Muscle of leg (tissue), 11 donors: ENCODE data around the gene COPB2. TPM values are rescaled to one million over a fixed set of nuclear protein-coding genes. Genes with fewer than 3 reads are reported as not detected.
A peak's percentile ranks its signal among the peaks of the same experiment; 100 is the strongest.
"Not testable (repeated sequence)": the region's sequence is repeated elsewhere in the genome, so short reads cannot be mapped to it uniquely, and the experiment has no call there.

ENCODE experiments used
- DNase-seq: peaks from one replicate; pipeline ENCODE4 v3.0.0; 2013
- H3K27ac ChIP-seq: one replicate; pipeline ENCODE4 v1.5.1; 2013; ENCODE audit warnings: mild to moderate bottlenecking, low read length, control low read depth
- H3K27me3 ChIP-seq: one replicate; pipeline ENCODE4 v1.6.1; 2013; ENCODE audit warnings: low read length; ENCODE audit not compliant: control insufficient read depth, insufficient read depth
- H3K36me3 ChIP-seq: one replicate; pipeline ENCODE4 v1.6.1; 2013; ENCODE audit warnings: low read length; ENCODE audit not compliant: control insufficient read depth, insufficient read depth
- H3K4me1 ChIP-seq: one replicate; pipeline ENCODE4 v1.6.1; 2013; ENCODE audit warnings: low read length; ENCODE audit not compliant: control insufficient read depth, insufficient read depth
- H3K4me3 ChIP-seq: one replicate; pipeline ENCODE4 v1.5.1; 2013; ENCODE audit warnings: low read length, control low read depth
- H3K9me3 ChIP-seq: replicated peaks from 2 replicates; pipeline ENCODE4 v1.6.1; 2013; ENCODE audit warnings: low read depth, low read length; ENCODE audit not compliant: control insufficient read depth
- WGBS: methylation state at CpG from one replicate; pipeline ENCODE4 v1.1.5; 2013; ENCODE audit warnings: missing lambda C conversion rate; ENCODE audit not compliant: insufficient coverage; 5-methylcytosine and 5-hydroxymethylcytosine counted together
- polyA plus RNA-seq, 8 donors: library from polyadenylated mRNA; unstranded; fragments of 120-200 nt; gene quantifications; one replicate each; pipeline versions ENCODE4 v1.2.1 to v1.2.3, GENCODE V29; 2013; ENCODE audit warnings: inconsistent platforms in 1 of 8, low replicate concordance in 1 of 8; ENCODE audit not compliant: insufficient read length in 8 of 8, insufficient read depth in 1 of 8
- total RNA-seq: library from RNA; stranded (reverse); fragments of 120-200 nt; gene quantifications from one replicate; pipeline ENCODE4 v1.2.4, GENCODE V29; 2013

COPB2 gene
- total and polyA plus RNA-seq, 9 donors, result 76.0 to 134 (median 104) TPM

DNA sequence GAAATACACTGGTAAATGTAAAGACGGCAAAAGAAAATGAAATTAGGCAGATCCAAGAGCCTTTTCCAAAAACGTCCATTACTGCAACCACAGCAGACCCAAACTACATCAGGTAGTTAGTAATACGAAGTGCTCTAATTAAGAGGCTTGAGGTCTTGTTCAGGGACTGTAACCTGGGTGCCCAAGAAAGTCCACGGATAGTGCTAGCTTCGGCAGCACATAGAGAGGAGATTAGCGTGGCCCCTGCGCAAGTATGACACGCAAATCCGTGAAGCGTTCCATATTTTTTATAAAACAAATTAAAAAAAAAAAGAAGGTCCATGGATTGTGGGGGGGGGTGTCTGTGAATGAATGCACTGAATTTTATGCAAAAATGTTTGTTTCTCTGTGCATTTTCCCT, 1.4 kb downstream of the COPB2 start:
- peaks cover 7% of the 10 kb centered on the region for H3K4me1 ChIP-seq
- WGBS, result 80% methylated on average over 1 of the region's 10 CpGs

DNA sequence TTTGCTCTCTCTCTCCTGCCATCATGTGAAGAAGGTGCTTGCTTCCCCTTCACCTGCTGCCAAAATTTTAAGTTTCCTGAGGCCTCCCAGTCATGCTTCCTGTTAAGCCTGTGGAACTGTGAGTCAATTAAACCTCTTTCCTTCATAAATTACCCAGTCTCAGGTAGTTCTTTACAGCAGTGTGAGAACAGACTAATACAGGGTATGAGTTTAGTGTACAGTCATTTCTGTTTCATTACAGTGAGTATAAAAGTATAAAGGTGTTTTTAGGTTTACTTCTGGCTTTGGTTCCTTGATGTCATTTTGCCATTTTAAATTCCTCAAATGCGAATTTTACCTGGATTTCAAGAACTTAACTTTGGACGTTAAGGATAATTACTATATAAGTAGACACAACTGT, 7.2 kb downstream of the COPB2 start:
- peaks cover 15% of the 10 kb centered on the region for H3K36me3 ChIP-seq
- not testable (repeated sequence) for H3K4me3 ChIP-seq, H3K27me3 ChIP-seq, DNase-seq, H3K27ac ChIP-seq, H3K9me3 ChIP-seq, H3K4me1 ChIP-seq
- WGBS, result no CpG with 5 or more reads among the region's 2 CpGs

More for the DNA sequence above, 1.4 kb downstream of the COPB2 start:
- H3K4me3 ChIP-seq, result peak overlapping the region; percentile 88
- H3K27me3 ChIP-seq, result no peaks in the 10 kb centered on the region
- no peaks in the 10 kb centered on the region for H3K9me3 ChIP-seq
- H3K36me3 ChIP-seq, result no peaks in the 10 kb centered on the region
- no peak overlapping the region for H3K27ac ChIP-seq
- DNase-seq, result no peak

DNA sequence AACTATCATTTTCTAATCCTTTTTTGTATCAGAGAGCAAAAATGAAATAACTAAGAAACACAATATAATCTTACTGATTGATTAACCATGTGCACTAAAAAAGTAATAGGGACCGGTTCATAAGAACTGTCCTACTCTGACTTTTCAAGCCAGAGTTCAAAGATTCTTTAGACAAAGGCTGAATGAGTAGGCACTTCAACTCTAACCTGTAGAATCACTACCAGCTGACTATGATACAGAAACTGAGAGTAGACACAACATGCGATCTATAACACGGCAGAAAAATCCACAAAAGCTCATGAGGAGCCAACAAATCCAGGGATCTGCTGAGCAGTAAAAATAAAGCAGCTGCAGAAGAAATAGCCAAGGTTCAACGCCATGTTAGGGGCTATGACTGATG, 8.9 kb downstream of the COPB2 start:
- WGBS, result no CpG with 5 or more reads among the region's 4 CpGs
- H3K36me3 ChIP-seq, result peaks cover 24% of the 10 kb centered on the region
- no peak overlapping the region for H3K4me3 ChIP-seq

DNA sequence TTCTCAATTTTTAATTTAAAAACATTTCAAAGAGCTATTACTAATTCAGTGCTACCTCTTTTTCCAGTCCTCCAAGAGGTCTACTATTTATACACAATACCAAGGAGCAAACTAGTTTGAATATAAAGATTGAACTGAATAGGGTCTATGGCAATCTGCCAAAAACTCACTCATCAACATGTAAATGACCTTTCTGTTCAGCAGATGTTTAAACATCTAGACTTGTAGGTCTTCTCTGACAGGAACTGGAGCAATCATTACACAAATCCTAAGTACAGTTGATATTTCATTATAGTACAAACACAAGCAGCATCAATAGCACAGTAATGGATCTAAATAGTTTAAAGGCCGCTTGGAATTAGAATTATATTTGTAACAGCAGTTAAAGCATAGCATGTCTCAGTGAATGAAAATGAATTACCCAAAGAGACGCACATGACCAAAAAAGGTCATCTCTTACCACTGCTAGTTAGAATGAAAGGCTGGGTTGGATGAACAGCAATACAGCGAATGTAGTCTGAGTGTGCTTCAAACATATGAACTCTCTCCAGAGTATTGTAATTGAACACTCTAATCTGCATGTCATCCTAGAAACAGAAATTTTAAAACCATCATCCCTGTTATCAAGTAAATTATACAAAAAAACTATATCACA, 10.7 kb downstream of the COPB2 start:
- Histone ChIP-seq H3K27me3 (no peaks in the 10 kb centered on the region), H3K27ac (no peak overlapping the region), H3K9me3 (no peaks in the 10 kb centered on the region), H3K36me3 (peaks cover 28% of the 10 kb centered on the region), H3K4me3 (no peak overlapping the region), H3K4me1 (no peaks in the 10 kb centered on the region)
- WGBS, result no CpG with 5 or more reads among the region's 3 CpGs
- no peak for DNase-seq

More for the DNA sequence above, 8.9 kb downstream of the COPB2 start:
- no peaks in the 10 kb centered on the region for H3K27me3 ChIP-seq
- H3K4me1 ChIP-seq, result no peaks in the 10 kb centered on the region
- no peak for DNase-seq
- H3K9me3 ChIP-seq, result no peaks in the 10 kb centered on the region
- H3K27ac ChIP-seq, result no peak overlapping the region

DNA sequence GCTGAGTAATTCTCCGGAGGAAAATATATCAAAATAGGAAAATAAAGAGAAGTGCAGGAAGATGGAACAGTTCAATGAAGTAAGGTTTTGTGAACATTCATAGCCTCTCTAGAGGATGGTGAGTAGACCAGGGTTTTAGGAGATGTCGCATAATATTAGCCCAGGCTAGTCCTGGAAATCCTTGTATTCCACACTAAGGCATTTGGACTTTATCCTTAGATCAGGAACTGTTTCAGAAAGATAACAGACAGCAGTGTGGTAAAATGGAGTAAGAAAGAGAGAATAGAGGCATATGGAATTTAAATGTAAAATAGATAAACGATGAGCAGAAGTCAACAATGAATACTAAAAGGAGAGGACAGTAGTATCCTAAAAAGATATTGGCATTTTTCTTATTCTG, 12.1 kb downstream of the COPB2 start:
- no peak overlapping the region for H3K27ac ChIP-seq
- DNase-seq, result no peak
- H3K4me1 ChIP-seq, result no peaks in the 10 kb centered on the region
- H3K9me3 ChIP-seq, result no peaks in the 10 kb centered on the region
- H3K27me3 ChIP-seq, result no peaks in the 10 kb centered on the region
- H3K4me3 ChIP-seq, result no peak overlapping the region
- 100% methylated on average over 1 of the region's 3 CpGs for WGBS
- peaks cover 38% of the 10 kb centered on the region for H3K36me3 ChIP-seq

DNA sequence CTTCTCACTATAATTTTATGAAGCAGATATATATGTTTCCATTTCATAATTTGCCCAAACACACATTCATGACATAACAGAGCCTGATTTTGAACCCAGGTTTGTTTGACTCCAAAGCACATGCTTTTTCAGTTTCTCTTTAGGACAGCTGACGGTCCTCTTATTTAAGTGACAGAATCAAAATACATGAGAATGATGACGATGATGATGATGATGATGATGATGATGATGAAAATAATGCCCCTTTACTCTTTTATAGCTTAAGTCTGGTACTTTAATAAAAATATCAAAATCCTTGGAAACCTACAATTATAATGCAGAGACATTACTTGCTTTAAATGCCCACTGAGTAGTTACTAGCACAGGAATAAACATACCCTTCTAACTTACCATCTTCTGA, 15.3 kb downstream of the COPB2 start:
- WGBS, result no CpG with 5 or more reads among the region's 2 CpGs
- Histone ChIP-seq H3K36me3 (peaks cover 49% of the 10 kb centered on the region), H3K4me1 (no peaks in the 10 kb centered on the region), H3K4me3 (no peak overlapping the region), H3K9me3 (no peaks in the 10 kb centered on the region), H3K27me3 (no peaks in the 10 kb centered on the region), H3K27ac (no peak overlapping the region)
- DNase-seq, result no peak

DNA sequence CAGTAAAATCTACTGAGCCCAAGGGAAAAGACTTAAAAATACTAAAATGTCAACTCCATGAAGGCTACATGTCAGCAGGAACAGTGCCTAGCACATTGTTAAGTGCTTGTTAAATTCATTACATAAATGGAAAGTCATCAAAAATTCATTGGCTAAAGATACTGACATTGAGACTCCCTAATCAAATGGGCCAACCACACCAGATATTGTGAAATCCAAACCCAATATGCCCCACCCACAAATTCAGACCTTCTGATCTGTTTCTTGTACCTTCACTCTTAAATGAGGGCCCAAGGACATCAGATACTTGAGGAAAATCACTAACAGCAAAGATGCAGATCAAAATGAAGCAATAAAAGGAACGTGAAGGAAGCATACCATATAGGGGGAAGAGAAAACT, 24.9 kb downstream of the COPB2 start:
- H3K36me3 ChIP-seq, result peaks cover 51% of the 10 kb centered on the region
- no peaks in the 10 kb centered on the region for H3K9me3 ChIP-seq
- H3K27me3 ChIP-seq, result no peaks in the 10 kb centered on the region
- no peak overlapping the region for H3K4me3 ChIP-seq
- no CpG with 5 or more reads among the region's 1 CpG for WGBS
- no peaks in the 10 kb centered on the region for H3K4me1 ChIP-seq
- no peak for DNase-seq
- H3K27ac ChIP-seq, result no peak overlapping the region

DNA sequence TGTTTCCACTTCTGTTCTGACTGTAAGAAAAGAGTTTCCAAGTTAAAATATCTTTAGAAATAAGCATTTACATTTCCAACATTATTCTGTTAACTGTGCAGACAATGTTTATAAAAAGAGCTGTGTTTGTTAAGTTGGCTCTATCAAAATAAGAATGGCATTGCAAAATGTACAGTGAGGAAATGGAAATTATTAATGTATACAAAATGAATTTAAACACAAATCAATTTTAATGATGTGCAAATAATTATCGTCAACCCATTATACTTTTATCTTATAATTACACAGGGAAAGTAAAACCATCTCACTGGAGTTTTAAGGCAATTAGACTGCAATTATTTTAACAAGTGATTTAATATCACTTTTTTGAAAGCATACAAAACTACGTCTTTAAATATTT, 28.2 kb downstream of the COPB2 start:
- Histone ChIP-seq H3K4me1 (no peaks in the 10 kb centered on the region), H3K4me3 (no peak overlapping the region), H3K9me3 (no peaks in the 10 kb centered on the region), H3K27me3 (no peaks in the 10 kb centered on the region), H3K36me3 (peaks cover 52% of the 10 kb centered on the region), H3K27ac (no peak overlapping the region)
- DNase-seq, result no peak
- WGBS, result no CpG with 5 or more reads among the region's 2 CpGs

DNA sequence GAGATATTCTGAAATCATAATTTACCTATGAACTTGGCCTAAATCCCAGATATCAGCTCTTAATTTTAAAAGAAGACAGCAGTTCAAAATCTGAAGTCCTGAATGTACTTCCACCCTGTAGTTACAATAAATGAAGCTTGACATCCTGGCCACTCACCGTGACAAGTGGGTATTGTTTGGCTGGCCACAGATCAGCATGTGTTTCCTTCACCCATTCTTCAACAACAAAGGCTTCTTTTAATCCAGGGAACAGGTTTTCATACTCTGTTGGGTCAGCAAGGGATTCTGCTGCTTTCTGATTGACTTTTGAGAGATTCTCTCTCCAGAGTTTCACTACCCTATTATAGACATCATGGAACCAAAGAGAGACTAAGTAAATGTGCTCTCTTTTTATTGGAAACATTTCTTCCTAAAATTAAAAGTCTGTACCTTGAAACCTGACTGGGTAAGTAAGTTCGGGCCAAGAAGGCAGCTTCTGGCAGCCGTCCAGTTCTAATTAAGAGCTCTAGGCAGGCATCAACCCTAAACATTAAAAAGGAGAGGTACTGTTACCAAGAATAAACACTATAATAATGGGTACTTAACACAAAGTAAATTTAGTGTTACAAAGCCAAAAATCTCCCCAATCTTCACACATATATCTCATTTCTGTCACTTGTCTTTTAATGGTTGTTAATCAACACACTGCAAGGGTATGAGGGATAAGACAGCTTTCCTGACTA, 30.4 kb downstream of the COPB2 start:
- no peaks in the 10 kb centered on the region for H3K4me1 ChIP-seq
- H3K27me3 ChIP-seq, result no peaks in the 10 kb centered on the region
- no peaks in the 10 kb centered on the region for H3K9me3 ChIP-seq
- H3K27ac ChIP-seq, result no peak overlapping the region
- no peak overlapping the region for H3K4me3 ChIP-seq
- 80% methylated on average over 1 of the region's 3 CpGs for WGBS
- DNase-seq, result no peak
- peaks cover 61% of the 10 kb centered on the region for H3K36me3 ChIP-seq

DNA sequence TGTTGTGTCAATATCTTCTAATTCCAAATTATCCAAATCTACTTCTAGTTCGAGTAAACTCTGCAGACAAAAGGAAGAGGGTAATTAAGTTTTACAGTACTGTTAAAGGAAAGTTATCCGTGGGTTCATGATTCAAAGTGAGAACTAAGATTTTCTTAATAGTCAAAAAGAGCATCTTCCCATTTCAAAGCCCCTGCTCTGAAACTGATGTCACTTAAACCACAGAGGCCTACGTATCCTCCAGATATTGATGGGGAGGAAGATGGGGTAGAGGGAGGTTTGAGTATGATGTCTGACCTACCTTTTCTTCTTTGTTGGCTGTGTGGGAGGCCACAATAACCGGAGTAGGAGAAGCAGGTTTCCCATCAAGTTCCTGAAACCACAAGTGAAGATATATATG, 31.5 kb downstream of the COPB2 start:
- Histone ChIP-seq H3K4me3 (no peak overlapping the region), H3K9me3 (no peaks in the 10 kb centered on the region), H3K27me3 (no peaks in the 10 kb centered on the region), H3K36me3 (peaks cover 55% of the 10 kb centered on the region), H3K27ac (no peak overlapping the region), H3K4me1 (no peaks in the 10 kb centered on the region)
- no peak for DNase-seq
- WGBS, result no CpG with 5 or more reads among the region's 4 CpGs
